GM12874 (cell line): ENCODE measurements around the gene DUSP28.

Experiments
- CTCF ChIP-seq: IDR thresholded peaks from 2 replicates; pipeline ENCODE4 v1.5.1; 2011; ENCODE audit warnings: low read depth, mild to moderate bottlenecking, control low read depth, low read length, moderate library complexity; ENCODE audit not compliant: insufficient read depth

Gene DUSP28

GRCh38 chr2:240574386-240575100, 14.4 kb downstream of the DUSP28 start:
- TF ChIP-seq CTCF, result no peak

GRCh38 chr2:240575101-240575965, 15.2 kb downstream of the DUSP28 start:
- TF ChIP-seq CTCF, result no peak

DNA sequence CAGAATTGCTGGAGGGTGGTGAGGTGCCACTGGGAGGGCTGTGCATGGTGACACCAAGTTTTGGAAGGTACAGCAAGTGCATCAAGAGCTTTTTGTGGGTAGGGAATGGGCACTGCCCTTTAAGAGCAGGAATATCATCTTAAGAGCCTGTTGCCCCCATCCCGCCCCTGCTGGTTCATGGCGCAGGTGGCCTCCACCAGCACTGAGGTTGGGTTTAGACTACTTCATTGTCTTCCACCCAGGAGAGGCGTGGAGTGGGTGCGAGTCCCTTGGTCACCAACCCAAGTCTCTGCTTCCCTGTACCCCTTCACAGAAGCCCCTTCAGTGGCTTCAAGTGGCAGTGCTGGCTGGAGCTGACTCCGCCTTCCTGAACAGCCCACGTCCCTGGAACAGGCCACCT, 15.9 kb downstream of the DUSP28 start:
- TF ChIP-seq CTCF, result no peak

DNA sequence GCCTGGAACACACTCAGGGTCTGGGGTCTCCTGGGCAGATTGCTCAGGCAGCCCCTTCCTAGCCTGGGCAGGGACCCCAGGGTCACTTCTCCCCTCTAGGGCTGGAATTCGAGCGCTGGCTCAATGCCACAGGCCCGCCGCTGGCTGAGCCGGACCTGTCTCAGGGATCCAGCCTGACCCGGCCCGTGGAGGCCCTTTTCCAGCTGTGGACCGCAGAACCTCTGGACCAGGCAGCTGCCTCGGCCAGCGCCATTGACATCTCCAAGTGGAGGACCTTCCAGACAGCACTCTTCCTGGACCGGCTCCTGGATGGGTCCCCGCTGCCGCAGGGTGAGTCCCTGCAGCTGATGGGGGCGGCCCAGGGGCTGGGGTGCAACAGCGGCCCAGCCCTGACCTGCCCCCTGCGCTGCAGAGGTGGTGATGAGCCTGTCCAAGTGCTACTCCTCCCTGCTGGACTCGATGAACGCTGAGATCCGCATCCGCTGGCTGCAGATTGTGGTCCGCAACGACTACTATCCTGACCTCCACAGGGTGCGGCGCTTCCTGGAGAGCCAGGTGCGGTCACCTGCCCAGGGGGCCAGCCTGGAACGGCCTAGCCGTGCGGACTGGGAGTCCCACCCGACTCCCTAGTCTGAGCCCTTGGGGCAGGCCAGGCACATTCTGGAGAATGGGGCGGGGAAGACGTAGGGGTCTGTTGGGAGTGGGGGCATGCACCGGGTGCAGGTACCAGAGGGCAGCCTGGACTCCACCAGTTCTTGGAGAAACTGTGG, 16.5 kb downstream of the DUSP28 start:
- TF ChIP-seq CTCF, result no peak

- no peak for TF ChIP-seq CTCF
These were observed 17.3 kb downstream of the DUSP28 start for GRCh38 chr2:240577281-240578109.

- no peak for TF ChIP-seq CTCF
These were observed 17.9 kb downstream of the DUSP28 start for GRCh38 chr2:240578110-240578450.
